GM12878 (cell line): ENCODE measurements around the gene SNN. TPM values are rescaled to one million over a fixed set of nuclear protein-coding genes. Genes with fewer than 3 reads are reported as not detected.

Experiments
- ASH2L ChIP-seq: fragments of 300-600, 200-600 bp; sonication (generic); IDR thresholded peaks from 2 replicates; pipeline ENCODE4 v1.6.1; 2017; ENCODE audit warnings: low read depth, mild to moderate bottlenecking, borderline replicate concordance
- BACH1 ChIP-seq: fragments of 450-650 bp; IDR thresholded peaks from 2 replicates; pipeline ENCODE4 v1.6.1; 2017; ENCODE audit warnings: mild to moderate bottlenecking, borderline replicate concordance
- BMI1 ChIP-seq: fragments of 450-650 bp; IDR thresholded peaks from 2 replicates; pipeline ENCODE4 v1.6.1; 2016; ENCODE audit warnings: mild to moderate bottlenecking, moderate library complexity, borderline replicate concordance
- CREB1 ChIP-seq: IDR thresholded peaks from 2 replicates; pipeline ENCODE4 v1.6.1; 2012; ENCODE audit warnings: low read depth, mild to moderate bottlenecking, inconsistent platforms
- EZH2 ChIP-seq: IDR thresholded peaks from 2 replicates; pipeline ENCODE4 v1.6.1; 2012; ENCODE audit warnings: low read depth, mild to moderate bottlenecking, control low read depth, inconsistent platforms, low read length, borderline replicate concordance; ENCODE audit not compliant: control insufficient read depth
- FOS ChIP-seq: IDR thresholded peaks from 3 replicates; pipeline ENCODE4 v1.6.1; 2011; ENCODE audit warnings: borderline replicate concordance; ENCODE audit not compliant: insufficient read length; ENCODE audit errors: extremely low read depth
- GATAD2B ChIP-seq: fragments of 450-650 bp; conservative IDR thresholded peaks from 2 replicates; pipeline ENCODE4 v1.6.1; 2017; ENCODE audit warnings: low read depth, mild to moderate bottlenecking, moderate library complexity
- IRF4 ChIP-seq: IDR thresholded peaks from 2 replicates; pipeline ENCODE4 v1.6.1; 2011; ENCODE audit warnings: low read depth, low read length
- JUNB ChIP-seq: IDR thresholded peaks from 2 replicates; pipeline ENCODE4 v1.6.1; 2016; ENCODE audit warnings: antibody characterized with exemption, mild to moderate bottlenecking
- KLF5 ChIP-seq: fragments of 450-650 bp; IDR thresholded peaks from 2 replicates; pipeline ENCODE4 v1.6.1; 2014; ENCODE audit warnings: mild to moderate bottlenecking; ENCODE audit not compliant: partially characterized antibody
- MXI1 ChIP-seq: fragments of 150-350 bp; IDR thresholded peaks from 2 replicates; pipeline ENCODE4 v1.6.1; 2011; ENCODE audit warnings: low read depth, mild to moderate bottlenecking, inconsistent platforms, low read length, improper control_type of control experiment
- NFXL1 ChIP-seq: fragments of 450-650 bp; IDR thresholded peaks from 2 replicates; pipeline ENCODE4 v1.6.1; 2017; ENCODE audit warnings: antibody characterized with exemption, mild to moderate bottlenecking, borderline replicate concordance
- NFYB ChIP-seq: IDR thresholded peaks from 2 replicates; pipeline ENCODE4 v1.6.1; 2011; ENCODE audit warnings: low read depth, mild to moderate bottlenecking, low read length, improper control_type of control experiment, moderate library complexity; ENCODE audit not compliant: insufficient read depth
- NR2C1 ChIP-seq: fragments of 450-650 bp; IDR thresholded peaks from 2 replicates; pipeline ENCODE4 v1.6.1; 2017; ENCODE audit warnings: antibody characterized with exemption, mild to moderate bottlenecking, moderate library complexity
- NR2C2 ChIP-seq: IDR thresholded peaks from 2 replicates; pipeline ENCODE4 v1.6.1; 2011; ENCODE audit warnings: borderline replicate concordance, low read depth; ENCODE audit not compliant: control insufficient read depth, insufficient read length
- PAX5 ChIP-seq: IDR thresholded peaks from 2 replicates; pipeline ENCODE4 v1.6.1; 2011; ENCODE audit warnings: low read depth, low read length, borderline replicate concordance
- PAX8 ChIP-seq: fragments of 450-650 bp; IDR thresholded peaks from 2 replicates; pipeline ENCODE4 v1.6.1; 2017; ENCODE audit warnings: mild to moderate bottlenecking, moderate library complexity
- POLR2AphosphoS2 ChIP-seq: IDR thresholded peaks from 2 replicates; pipeline ENCODE4 v1.6.1; 2011; ENCODE audit warnings: low read depth, mild to moderate bottlenecking, low read length, improper control_type of control experiment, moderate library complexity
- RCOR1 ChIP-seq: conservative IDR thresholded peaks from 2 replicates; pipeline ENCODE4 v1.6.1; 2012; ENCODE audit warnings: low read depth, low read length, improper control_type of control experiment
- SMAD1 ChIP-seq: fragments of 450-650 bp; IDR thresholded peaks from 2 replicates; pipeline ENCODE4 v1.6.1; 2018; ENCODE audit warnings: mild to moderate bottlenecking, low read depth; ENCODE audit not compliant: partially characterized antibody
- SMARCA5 ChIP-seq: fragments of 450-650 bp; IDR thresholded peaks from 2 replicates; pipeline ENCODE4 v1.6.1; 2017; ENCODE audit warnings: mild to moderate bottlenecking
- SUZ12 ChIP-seq: fragments of 200-600 bp; sonication (generic); IDR thresholded peaks from one replicate; pipeline ENCODE4 v1.6.1; 2018; ENCODE audit warnings: antibody characterized with exemption, mild to moderate bottlenecking; ENCODE audit not compliant: unreplicated experiment
- TCF7 ChIP-seq: IDR thresholded peaks from 2 replicates; pipeline ENCODE4 v1.6.1; 2014; ENCODE audit warnings: antibody characterized with exemption, borderline replicate concordance
- ZBED1 ChIP-seq: IDR thresholded peaks from 2 replicates; pipeline ENCODE4 v1.6.1; 2016; ENCODE audit warnings: borderline replicate concordance
- ZNF384 ChIP-seq: IDR thresholded peaks from 2 replicates; pipeline ENCODE4 v1.6.1; 2012; ENCODE audit warnings: low read depth, mild to moderate bottlenecking, low read length, improper control_type of control experiment, borderline replicate concordance
- polyA plus RNA-seq, 11 experiments: library from polyadenylated mRNA; depleted of rRNA in 4 of 11; unstranded in 6 of 11; stranded (reverse) in 5 of 11; fragments of >200 nt; fragmentation: Nextera tagmentation in 4 of 11; fragmentation: Illumina TruSeq in 1 of 11; extraction: Ambion mirVana in 4 of 11; extraction: Trizol in 1 of 11; gene quantifications; 1 replicate in 1 of 11; 2 replicates in 10 of 11; pipeline versions ENCODE4 v1.2.1 to v1.2.3, GENCODE V29; 2011 to 2016; ENCODE audit warnings: inconsistent platforms in 2 of 11, missing spikeins in 2 of 11, low read depth in 1 of 11
- total RNA-seq, 4 experiments: library from RNA; depleted of rRNA in 3 of 4; stranded (reverse); fragments of >200 nt in 3 of 4; fragmentation: Illumina TruSeq in 1 of 4; extraction: Trizol in 1 of 4; gene quantifications; 2 replicates each; pipeline versions ENCODE4 v1.2.1 to v1.2.3, GENCODE V29; 2013 to 2021
- TF ChIP-seq, protein P1 (sequence below): fragments of 450-650 bp; formaldehyde crosslinking; IDR thresholded peaks from 2 replicates; pipeline ENCODE4 v1.4.0; 2022; ENCODE audit warnings: mild to moderate bottlenecking, moderate library complexity
- TF ChIP-seq, protein P2 (sequence below), 3 experiments: IDR thresholded peaks in 2 of 3; conservative IDR thresholded peaks in 1 of 3; 2 replicates each; pipeline ENCODE4 v1.5.1; 2011; ENCODE audit warnings: low read depth in 3 of 3, low read length in 3 of 3, mild to moderate bottlenecking in 3 of 3, control low read depth in 2 of 3, moderate library complexity in 2 of 3, inconsistent platforms in 1 of 3, mixed read lengths in 1 of 3; ENCODE audit not compliant: control insufficient read depth in 2 of 3, insufficient read depth in 1 of 3; ENCODE audit errors: extremely low read depth in 1 of 3

SNN gene
- total and polyA plus RNA-seq, 10 of the 15 experiments (the other 5 are each of a cell fraction or from before 2014, with no cell fraction given) = 2.2 to 43.4 (median 27.8) TPM

DNA sequence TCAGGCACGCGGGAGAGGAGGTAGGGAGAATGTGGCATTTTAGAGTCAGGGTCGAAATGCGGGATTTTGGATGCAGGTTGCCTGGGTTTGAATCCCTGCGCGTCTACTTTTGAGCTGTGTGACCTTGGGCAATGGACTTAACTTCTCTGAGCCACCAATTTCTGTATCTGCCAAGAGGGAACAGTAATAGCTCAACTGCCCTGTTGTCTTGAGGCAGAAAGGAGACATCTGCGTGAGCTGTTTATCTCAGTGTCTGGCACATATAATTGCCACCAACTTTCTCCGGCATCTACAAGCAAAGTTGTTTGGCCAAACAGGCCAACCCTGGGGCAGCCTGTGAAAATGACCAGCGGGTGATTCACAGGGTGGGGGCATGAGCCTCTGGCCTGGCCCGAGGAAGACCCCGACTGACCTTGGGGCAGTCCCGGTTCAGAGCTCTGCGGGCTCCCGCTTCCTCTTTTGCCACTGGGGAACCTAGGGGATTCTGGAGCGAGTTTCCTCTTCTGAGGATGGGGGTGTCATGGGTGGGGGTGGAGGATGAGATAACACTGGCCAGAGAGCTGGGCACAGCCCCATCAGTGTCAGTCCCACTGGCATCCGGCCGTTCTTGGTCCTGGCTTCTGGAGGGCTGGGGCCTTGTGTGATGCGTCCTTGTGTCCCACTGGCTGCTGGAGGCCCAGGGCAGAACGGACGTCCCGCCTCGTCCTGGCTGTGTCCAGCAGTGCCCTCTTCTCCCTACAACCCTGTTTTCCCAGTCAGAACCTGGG lies 1.3 kb downstream of the SNN start (continued):
- TF ChIP-seq SUZ12 (no peak), PAX5 (no peak), NR2C2 (no peak), ASH2L (no peak), PAX8 (no peak), BMI1 (no peak), IRF4 (peak; percentile 76; the same call in 1 of the 2 replicates), RCOR1 (no peak), EZH2 (no peak), ZBED1 (no peak), POLR2AphosphoS2 (no peak), NR2C1 (no peak), GATAD2B (peak; percentile 69; the same call in 1 of the 2 replicates), TCF7 (no peak), FOS (no peak), KLF5 (no peak), JUNB (peak; percentile 12; the same call in 1 of the 2 replicates), MXI1 (peak; percentile 58; the same call in 1 of the 2 replicates), SMARCA5 (peak; percentile 98), CREB1 (peak; percentile 41), SMAD1 (no peak), NFYB (no peak), ZNF384 (no peak), BACH1 (no peak; the same call in none of the 2 replicates), NFXL1 (peak; percentile 95)
- TF ChIP-seq, protein P1, sequence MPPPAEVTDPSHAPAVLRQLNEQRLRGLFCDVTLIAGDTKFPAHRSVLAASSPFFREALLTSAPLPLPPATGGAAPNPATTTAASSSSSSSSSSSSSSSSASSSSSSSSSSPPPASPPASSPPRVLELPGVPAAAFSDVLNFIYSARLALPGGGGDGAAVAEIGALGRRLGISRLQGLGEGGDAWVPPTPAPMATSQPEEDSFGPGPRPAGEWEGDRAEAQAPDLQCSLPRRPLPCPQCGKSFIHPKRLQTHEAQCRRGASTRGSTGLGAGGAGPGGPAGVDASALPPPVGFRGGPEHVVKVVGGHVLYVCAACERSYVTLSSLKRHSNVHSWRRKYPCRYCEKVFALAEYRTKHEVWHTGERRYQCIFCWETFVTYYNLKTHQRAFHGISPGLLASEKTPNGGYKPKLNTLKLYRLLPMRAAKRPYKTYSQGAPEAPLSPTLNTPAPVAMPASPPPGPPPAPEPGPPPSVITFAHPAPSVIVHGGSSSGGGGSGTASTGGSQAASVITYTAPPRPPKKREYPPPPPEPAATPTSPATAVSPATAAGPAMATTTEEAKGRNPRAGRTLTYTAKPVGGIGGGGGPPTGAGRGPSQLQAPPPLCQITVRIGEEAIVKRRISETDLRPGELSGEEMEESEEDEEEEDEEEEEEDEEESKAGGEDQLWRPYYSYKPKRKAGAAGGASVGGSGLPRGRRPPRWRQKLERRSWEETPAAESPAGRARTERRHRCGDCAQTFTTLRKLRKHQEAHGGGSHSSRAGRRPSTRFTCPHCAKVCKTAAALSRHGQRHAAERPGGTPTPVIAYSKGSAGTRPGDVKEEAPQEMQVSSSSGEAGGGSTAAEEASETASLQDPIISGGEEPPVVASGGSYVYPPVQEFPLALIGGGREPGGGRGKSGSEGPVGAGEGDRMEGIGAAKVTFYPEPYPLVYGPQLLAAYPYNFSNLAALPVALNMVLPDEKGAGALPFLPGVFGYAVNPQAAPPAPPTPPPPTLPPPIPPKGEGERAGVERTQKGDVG (CRISPR knock-in tag) = no peak
- TF ChIP-seq, protein P2, sequence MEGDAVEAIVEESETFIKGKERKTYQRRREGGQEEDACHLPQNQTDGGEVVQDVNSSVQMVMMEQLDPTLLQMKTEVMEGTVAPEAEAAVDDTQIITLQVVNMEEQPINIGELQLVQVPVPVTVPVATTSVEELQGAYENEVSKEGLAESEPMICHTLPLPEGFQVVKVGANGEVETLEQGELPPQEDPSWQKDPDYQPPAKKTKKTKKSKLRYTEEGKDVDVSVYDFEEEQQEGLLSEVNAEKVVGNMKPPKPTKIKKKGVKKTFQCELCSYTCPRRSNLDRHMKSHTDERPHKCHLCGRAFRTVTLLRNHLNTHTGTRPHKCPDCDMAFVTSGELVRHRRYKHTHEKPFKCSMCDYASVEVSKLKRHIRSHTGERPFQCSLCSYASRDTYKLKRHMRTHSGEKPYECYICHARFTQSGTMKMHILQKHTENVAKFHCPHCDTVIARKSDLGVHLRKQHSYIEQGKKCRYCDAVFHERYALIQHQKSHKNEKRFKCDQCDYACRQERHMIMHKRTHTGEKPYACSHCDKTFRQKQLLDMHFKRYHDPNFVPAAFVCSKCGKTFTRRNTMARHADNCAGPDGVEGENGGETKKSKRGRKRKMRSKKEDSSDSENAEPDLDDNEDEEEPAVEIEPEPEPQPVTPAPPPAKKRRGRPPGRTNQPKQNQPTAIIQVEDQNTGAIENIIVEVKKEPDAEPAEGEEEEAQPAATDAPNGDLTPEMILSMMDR (IDR thresholded peaks at IDR 0.05 in 2 of 3, conservative IDR thresholded peaks at IDR 0.05 in 1 of 3; ENCODE audit: control insufficient read depth in 2 of 3, extremely low read depth in 1 of 3, insufficient read depth in 1 of 3, low read depth in 3 of 3, low read length in 3 of 3) = no peak
